ENCODE data around the gene CREB1.

GRCh38 chr2:207540431-207540830 lies 10.7 kb downstream of the CREB1 start:
- TF ChIP-seq POLR2AphosphoS5 (IDR thresholded peaks at IDR 0.05; ENCODE audit: borderline replicate concordance, low read depth, low read length) (no peak), EZH2 (IDR thresholded peaks at IDR 0.05) (no peak)
